GM12801 (cell line): ENCODE data around the gene RBFA.

Source experiments
- TF ChIP-seq, protein P1 (sequence below): IDR thresholded peaks from one replicate; pipeline ENCODE4 v1.5.1; 2011; ENCODE audit warnings: control low read depth; ENCODE audit not compliant: insufficient read length; ENCODE audit errors: extremely low read depth

Gene RBFA, protein sequence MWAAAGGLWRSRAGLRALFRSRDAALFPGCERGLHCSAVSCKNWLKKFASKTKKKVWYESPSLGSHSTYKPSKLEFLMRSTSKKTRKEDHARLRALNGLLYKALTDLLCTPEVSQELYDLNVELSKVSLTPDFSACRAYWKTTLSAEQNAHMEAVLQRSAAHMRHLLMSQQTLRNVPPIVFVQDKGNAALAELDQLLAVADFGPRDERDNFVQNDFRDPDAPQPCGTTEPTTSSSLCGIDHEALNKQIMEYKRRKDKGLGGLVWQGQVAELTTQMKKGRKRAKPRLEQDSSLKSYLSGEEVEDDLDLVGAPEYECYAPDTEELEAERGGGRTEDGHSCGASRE

DNA sequence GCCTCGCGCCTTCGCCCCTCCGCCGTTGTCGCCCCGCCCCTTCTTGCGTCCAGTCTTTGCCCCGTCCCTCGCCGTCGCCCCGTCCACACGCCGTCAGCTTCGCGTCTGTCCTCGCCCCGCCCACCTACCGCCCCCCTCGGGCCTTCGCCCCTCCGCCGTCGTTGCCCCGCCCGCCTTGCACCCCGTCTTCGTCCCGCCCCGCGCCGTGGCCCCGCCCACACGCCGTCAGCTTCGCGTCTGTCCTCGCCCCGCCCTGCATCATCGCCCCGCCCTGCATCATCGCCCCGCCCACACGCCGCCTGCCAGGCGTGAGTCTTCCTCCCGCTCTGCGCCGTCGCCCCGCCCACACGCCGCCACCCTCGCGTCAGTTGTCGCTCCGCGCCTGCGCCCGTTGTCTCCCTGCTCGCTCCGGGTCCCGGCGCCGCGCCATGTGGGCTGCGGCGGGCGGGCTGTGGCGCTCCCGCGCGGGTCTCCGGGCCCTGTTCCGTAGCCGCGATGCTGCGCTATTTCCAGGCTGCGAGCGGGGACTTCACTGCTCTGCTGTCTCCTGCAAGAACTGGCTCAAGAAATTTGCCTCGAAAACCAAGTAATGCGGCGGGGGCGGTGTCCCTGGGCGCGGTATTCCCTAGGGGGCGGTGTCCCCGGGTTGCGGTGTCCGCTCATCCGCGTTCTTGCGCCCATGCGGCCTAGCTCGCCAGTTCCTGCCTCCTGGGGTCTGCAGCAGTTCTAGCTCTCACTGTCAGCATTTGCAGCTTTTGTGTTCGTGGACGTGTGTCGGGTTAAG is at the start of gene RBFA:
TSS of gene RBFA (plus strand) at position 367 of the 784 bp plus-strand sequence. CDS start at position 429, 62 bp downstream.
- TF ChIP-seq, protein P1, sequence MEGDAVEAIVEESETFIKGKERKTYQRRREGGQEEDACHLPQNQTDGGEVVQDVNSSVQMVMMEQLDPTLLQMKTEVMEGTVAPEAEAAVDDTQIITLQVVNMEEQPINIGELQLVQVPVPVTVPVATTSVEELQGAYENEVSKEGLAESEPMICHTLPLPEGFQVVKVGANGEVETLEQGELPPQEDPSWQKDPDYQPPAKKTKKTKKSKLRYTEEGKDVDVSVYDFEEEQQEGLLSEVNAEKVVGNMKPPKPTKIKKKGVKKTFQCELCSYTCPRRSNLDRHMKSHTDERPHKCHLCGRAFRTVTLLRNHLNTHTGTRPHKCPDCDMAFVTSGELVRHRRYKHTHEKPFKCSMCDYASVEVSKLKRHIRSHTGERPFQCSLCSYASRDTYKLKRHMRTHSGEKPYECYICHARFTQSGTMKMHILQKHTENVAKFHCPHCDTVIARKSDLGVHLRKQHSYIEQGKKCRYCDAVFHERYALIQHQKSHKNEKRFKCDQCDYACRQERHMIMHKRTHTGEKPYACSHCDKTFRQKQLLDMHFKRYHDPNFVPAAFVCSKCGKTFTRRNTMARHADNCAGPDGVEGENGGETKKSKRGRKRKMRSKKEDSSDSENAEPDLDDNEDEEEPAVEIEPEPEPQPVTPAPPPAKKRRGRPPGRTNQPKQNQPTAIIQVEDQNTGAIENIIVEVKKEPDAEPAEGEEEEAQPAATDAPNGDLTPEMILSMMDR: no peak

DNA sequence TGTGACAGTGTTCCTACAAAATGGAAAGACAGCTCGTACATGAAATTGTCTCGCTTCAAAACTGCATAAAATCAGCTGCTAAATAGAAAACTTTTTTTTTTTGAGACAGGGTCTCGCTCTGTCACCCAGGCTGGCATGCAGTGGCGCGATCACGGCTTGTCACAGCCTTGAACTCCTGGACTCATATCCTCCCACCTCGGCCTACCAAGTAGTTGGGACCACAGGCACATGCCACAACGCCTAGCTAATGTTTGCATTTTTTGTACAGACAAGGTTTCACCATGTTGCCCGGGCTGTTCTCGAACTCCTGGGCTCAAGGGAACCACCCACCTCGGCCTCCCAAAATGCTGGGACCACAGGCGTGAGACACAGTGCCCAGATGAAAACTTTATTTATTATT is 49.1 kb upstream of the RBFA start:
- TF ChIP-seq, protein P1: no peak

DNA sequence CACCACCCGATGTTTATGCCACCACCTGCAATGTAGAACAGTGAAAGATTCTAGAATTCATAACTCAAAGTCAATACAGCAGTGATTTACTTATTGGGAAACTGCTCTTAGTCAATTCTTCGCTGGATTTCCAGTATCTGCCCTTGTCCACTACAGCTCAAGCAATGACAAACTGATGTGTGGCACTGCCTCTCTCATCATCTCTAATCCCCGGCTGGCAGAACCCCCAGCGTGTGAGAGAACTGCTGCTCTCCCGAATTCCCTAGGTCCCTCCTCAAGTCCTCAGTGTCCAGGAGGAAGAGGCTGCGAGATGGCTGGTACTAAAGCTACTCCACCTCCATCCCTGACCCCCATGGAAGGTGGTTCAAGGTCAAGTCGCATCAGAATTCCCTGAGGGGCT is 47.5 kb upstream of the RBFA start:
- TF ChIP-seq, protein P1: no peak

DNA sequence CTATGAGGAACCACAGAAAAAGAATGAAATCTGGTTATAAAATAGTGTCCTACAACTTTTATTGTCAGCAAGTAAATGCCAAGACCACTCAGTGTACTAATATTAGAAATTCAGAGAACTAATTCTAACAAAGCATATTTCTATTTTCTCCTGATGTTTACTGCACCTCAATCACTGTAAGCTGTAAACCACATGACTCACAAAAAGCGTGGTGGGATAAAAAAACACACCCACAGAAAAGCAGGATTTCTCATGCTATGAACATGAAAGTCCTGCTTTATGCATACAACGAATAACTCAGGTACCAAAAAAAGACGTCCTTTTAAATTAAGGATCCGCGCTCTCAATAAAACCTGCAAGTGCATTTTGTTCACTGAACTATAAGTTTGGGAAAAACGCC is 46.7 kb upstream of the RBFA start:
- TF ChIP-seq, protein P1: no peak

DNA sequence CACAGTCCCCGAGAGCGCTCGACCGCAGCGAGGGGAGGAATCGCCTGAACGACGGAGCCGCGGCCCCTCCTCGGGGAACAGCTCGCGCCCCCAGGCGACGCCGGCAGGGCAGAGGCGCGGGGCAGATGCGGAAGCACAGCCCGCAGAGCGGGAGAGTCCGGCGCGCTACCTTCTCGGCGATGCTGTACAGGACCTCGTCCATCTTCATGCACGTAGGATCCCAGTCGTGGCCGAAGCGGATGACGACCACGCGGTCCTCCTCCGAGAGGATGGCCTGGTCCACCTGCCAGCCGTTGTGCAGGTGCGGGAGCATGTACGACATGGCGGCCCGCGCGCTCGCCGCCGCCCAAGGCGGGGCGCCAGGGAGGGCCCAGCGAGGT is 46.2 kb upstream of the RBFA start:
- TF ChIP-seq, protein P1: no peak

DNA sequence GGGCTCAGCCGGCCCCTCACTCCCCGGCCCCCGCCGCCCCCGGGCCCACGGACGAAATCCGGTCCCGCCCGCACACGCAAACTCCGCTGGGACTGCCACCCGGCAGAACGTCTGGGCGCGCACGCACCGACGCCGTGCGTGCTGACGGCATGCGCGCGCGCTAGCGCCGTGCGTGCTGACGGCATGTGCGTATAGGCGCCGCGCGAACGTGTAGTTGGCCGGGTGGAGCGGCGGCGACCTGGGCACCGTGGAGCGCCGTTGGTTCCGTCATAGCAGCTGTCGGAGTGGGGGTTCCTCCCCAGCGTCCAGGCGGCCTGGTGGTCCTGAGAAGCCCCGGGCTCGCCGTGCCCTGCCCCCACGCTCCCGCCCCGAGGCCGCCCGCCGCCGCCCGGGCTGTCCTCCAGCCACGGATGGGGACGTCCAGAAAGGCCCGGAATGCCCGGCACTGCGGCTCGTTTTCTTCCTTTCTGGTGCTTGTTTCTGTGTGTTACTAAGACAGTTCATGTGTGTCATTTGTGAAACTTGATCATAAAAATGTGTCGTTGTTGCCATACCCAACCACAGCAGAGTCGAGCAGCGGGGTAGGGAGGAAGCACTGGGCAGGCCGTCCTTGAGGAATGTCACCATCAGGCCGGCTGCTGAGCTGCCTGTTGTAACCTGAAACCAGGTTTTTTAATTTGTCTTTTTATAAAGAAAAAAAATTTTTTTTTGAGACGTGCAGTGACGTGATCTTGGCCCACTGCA is 45.6 kb upstream of the RBFA start, which contains the start of gene TXNL4A:
TSS of gene TXNL4A (minus strand) at position 113 of the 744 bp plus-strand sequence. CDS start 171 bp downstream, outside the sequence.
- TF ChIP-seq, protein P1: no peak

DNA sequence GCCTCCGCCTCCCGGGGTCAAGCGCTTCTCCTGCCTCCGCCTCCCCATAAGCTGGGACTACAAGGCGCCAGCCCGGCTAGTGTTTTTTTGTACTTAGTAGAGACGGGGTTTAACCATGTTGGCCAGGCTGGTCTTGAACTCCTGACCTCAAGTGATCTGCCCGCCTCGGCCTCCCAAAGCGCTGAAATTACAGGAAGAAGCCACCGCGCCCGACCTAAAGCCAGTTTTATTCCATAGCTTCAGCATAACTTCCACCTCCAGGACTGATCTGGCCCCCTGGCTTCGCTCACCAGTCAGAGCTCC is 45.1 kb upstream of the RBFA start:
- TF ChIP-seq, protein P1: no peak
